Thyroid gland (tissue), 4 donors: Measurements from ENCODE around the gene DCAF8L2. TPM values are rescaled to one million over a fixed set of nuclear protein-coding genes. Genes with fewer than 3 reads are reported as not detected.

Experiments used
- DNase-seq, 2 donors: peaks; one replicate each; pipeline ENCODE4 v3.0.0-alpha.2; 2019
- H3K27ac ChIP-seq, 3 donors: fragments of 200-600 bp; sonication (generic); 1 replicate in 2 of 3; 2 replicates in 1 of 3; pipeline ENCODE4 v1.5.1; 2016 to 2019; ENCODE audit warnings: mild to moderate bottlenecking in 1 of 3, moderate library complexity in 1 of 3
- H3K27me3 ChIP-seq: fragments of 200-600 bp; sonication (generic); one replicate; pipeline ENCODE4 v1.5.1; 2019
- H3K36me3 ChIP-seq, 2 donors: fragments of 200-600 bp; sonication (generic); one replicate each; pipeline ENCODE4 v1.5.1; 2016 to 2019
- H3K4me1 ChIP-seq, 2 donors: fragments of 200-600 bp; sonication (generic); one replicate each; pipeline ENCODE4 v1.5.1; 2017 to 2019
- H3K4me3 ChIP-seq, 3 donors: fragments of 200-600 bp; sonication (generic); replicated peaks in 1 of 3; 1 replicate in 2 of 3; 2 replicates in 1 of 3; pipeline ENCODE4 v1.5.1; 2016; ENCODE audit warnings: mild to moderate bottlenecking in 1 of 3
- H3K9me3 ChIP-seq: fragments of 200-600 bp; sonication (generic); one replicate; pipeline ENCODE4 v1.5.1; 2017
- CTCF ChIP-seq, 6 experiments: fragments of 200-600 bp in 3 of 6; fragments of 450-650 bp in 3 of 6; sonication (generic) in 3 of 6; IDR thresholded peaks; one replicate each; pipeline ENCODE4 v1.5.1; 2016 to 2019; ENCODE audit warnings: antibody characterized with exemption in 6 of 6, mild to moderate bottlenecking in 2 of 6, inconsistent platforms in 1 of 6, moderate library complexity in 1 of 6
- POLR2A ChIP-seq, 2 donors: fragments of 450-650 bp; IDR thresholded peaks; one replicate each; pipeline ENCODE4 v1.6.1; 2017; ENCODE audit warnings: antibody characterized with exemption in 2 of 2, mild to moderate bottlenecking in 2 of 2, moderate library complexity in 1 of 2
- WGBS, 2 donors: methylation state at CpG; one replicate each; pipeline ENCODE4 v1.1.5; 2017; 5-methylcytosine and 5-hydroxymethylcytosine counted together
- intact Hi-C: fragments of 100-400 bp; cut with DNase I; formaldehyde crosslinking; loops from one replicate; pipeline ENCODE4 v1.15.1; 2023
- total RNA-seq, 4 donors: library from RNA; depleted of rRNA; stranded (reverse); fragments of >200 nt; gene quantifications; one replicate each; pipeline ENCODE4 v1.2.3, GENCODE V29; 2016

Gene DCAF8L2
- total RNA-seq, 4 donors from 2014 or later = 0.11 to 0.67 TPM; not detected in 2

DNA sequence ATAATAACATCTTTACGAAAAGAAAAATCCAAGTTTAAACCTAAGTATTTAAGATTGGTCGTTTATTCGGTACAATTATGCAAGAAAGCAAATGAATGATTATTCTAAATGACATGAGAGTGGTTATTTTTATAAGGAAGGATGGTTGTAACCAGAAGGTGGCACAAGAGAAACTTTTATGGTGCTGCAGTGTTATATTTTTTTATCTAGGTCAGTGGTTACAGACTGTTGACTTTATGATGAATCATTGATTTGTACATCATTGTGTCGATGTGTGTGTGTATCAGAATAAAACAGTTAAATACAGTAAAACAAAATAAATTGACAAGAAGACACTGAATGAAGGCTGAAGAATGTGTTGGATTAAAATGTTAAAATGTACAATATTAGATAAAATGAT, 9.8 kb downstream of the DCAF8L2 start:
- Histone ChIP-seq H3K27ac (no peak overlapping the region), H3K36me3 (no peaks in the 10 kb centered on the region), H3K4me3 (no peak overlapping the region), H3K27me3 (no peaks in the 10 kb centered on the region), H3K9me3 (no peaks in the 10 kb centered on the region), H3K4me1 (no peaks in the 10 kb centered on the region)
- no peak for DNase-seq
- TF ChIP-seq POLR2A (IDR thresholded peaks at IDR 0.05) (no peak), CTCF (IDR thresholded peaks at IDR 0.05) (no peak)
- intact Hi-C loops = no loop called here
- WGBS, 2 donors = 65 to 70% methylated on average over 4 of the region's 4 CpGs

- Histone ChIP-seq H3K9me3 (no peaks in the 10 kb centered on the region), H3K4me3 (no peak overlapping the region), H3K27me3 (no peaks in the 10 kb centered on the region), H3K27ac (no peak overlapping the region), H3K4me1 (no peaks in the 10 kb centered on the region), H3K36me3 (no peaks in the 10 kb centered on the region)
- intact Hi-C loops = no loop called here
- 76 to 98% methylated on average over 2 of the region's 2 CpGs for WGBS, 2 donors
- TF ChIP-seq CTCF (IDR thresholded peaks at IDR 0.05) (no peak), POLR2A (IDR thresholded peaks at IDR 0.05) (no peak)
- DNase-seq = no peak
Observed at GRCh38 chrX:27600686-27601085, 10.5 kb downstream of the DCAF8L2 start.

GRCh38 chrX:27608671-27609070, 18.5 kb downstream of the DCAF8L2 start:
- intact Hi-C loops = no loop called here
- H3K27me3 ChIP-seq = no peaks in the 10 kb centered on the region
- no peaks in the 10 kb centered on the region for H3K4me1 ChIP-seq
- H3K27ac ChIP-seq = no peak overlapping the region
- H3K36me3 ChIP-seq = no peaks in the 10 kb centered on the region
- H3K4me3 ChIP-seq = no peak overlapping the region
- no peaks in the 10 kb centered on the region for H3K9me3 ChIP-seq
- DNase-seq = no peak
- 75 to 88% methylated on average over 4 of the region's 4 CpGs for WGBS, 2 donors
- no peak for TF ChIP-seq CTCF (IDR thresholded peaks at IDR 0.05)
- no peak for TF ChIP-seq POLR2A (IDR thresholded peaks at IDR 0.05)

GRCh38 chrX:27619459-27619858, 29.3 kb downstream of the DCAF8L2 start:
- Histone ChIP-seq H3K27me3 (no peaks in the 10 kb centered on the region), H3K27ac (no peak overlapping the region), H3K9me3 (no peaks in the 10 kb centered on the region), H3K36me3 (no peaks in the 10 kb centered on the region), H3K4me3 (no peak overlapping the region), H3K4me1 (no peaks in the 10 kb centered on the region)
- 73 to 75% methylated on average over 1 of the region's 1 CpG for WGBS, 2 donors
- no peak for DNase-seq
- TF ChIP-seq CTCF (IDR thresholded peaks at IDR 0.05) (no peak), POLR2A (IDR thresholded peaks at IDR 0.05) (no peak)
- intact Hi-C loops = no loop called here

GRCh38 chrX:27619975-27620374, 29.8 kb downstream of the DCAF8L2 start:
- Histone ChIP-seq H3K36me3 (no peaks in the 10 kb centered on the region), H3K27ac (no peak overlapping the region), H3K27me3 (no peaks in the 10 kb centered on the region), H3K4me1 (no peaks in the 10 kb centered on the region), H3K4me3 (no peak overlapping the region), H3K9me3 (no peaks in the 10 kb centered on the region)
- intact Hi-C loops = no loop called here
- TF ChIP-seq CTCF (IDR thresholded peaks at IDR 0.05) (no peak), POLR2A (IDR thresholded peaks at IDR 0.05) (no peak)
- 25 to 50% methylated on average over 2 of the region's 2 CpGs for WGBS, 2 donors
- DNase-seq = no peak
